ENCODE results near the gene PCOLCE2. TPM values are rescaled to one million over a fixed set of nuclear protein-coding genes. Genes with fewer than 3 reads are reported as not detected.

The PCOLCE2 gene
- total RNA-seq, 4 donors from 2014 or later = 13.5 to 88.1 (median 44.2) TPM

- no peaks in the 10 kb centered on the region for H3K27me3 ChIP-seq
- no peaks in the 10 kb centered on the region for H3K4me1 ChIP-seq
- no peak overlapping the region for H3K4me3 ChIP-seq
- WGBS, 2 donors (ENCODE audit: low coverage in 1 of 2) = 44 to 54% methylated on average over 1 of the region's 1 CpG
- no peak overlapping the region for H3K27ac ChIP-seq
- ATAC-seq = no peak
- TF ChIP-seq EP300 (IDR thresholded peaks at IDR 0.05) (no peak), CTCF (IDR thresholded peaks at IDR 0.05) (no peak), POLR2AphosphoS5 (IDR thresholded peaks at IDR 0.05) (no peak), POLR2A (IDR thresholded peaks at IDR 0.05) (no peak)
- H3K36me3 ChIP-seq = no peaks in the 10 kb centered on the region
- H3K9me3 ChIP-seq = no peaks in the 10 kb centered on the region
Observed at GRCh38 chr3:142896996-142897395, 8.1 kb upstream of the PCOLCE2 start.

GRCh38 chr3:142896201-142896755 lies 7.4 kb upstream of the PCOLCE2 start:
- no peak for ATAC-seq
- no peak for TF ChIP-seq POLR2AphosphoS5 (IDR thresholded peaks at IDR 0.05)
- no peak for TF ChIP-seq EP300 (IDR thresholded peaks at IDR 0.05)
- no peak for TF ChIP-seq CTCF (IDR thresholded peaks at IDR 0.05)
- TF ChIP-seq POLR2A (IDR thresholded peaks at IDR 0.05) = no peak
- Histone ChIP-seq H3K27ac (no peak overlapping the region), H3K36me3 (no peaks in the 10 kb centered on the region), H3K9me3 (no peaks in the 10 kb centered on the region), H3K4me3 (no peak overlapping the region), H3K27me3 (no peaks in the 10 kb centered on the region), H3K4me1 (no peaks in the 10 kb centered on the region)
- WGBS, 2 donors (ENCODE audit: low coverage in 1 of 2) = 81 to 82% methylated on average over 5 to 7 of the region's 9 CpGs

DNA sequence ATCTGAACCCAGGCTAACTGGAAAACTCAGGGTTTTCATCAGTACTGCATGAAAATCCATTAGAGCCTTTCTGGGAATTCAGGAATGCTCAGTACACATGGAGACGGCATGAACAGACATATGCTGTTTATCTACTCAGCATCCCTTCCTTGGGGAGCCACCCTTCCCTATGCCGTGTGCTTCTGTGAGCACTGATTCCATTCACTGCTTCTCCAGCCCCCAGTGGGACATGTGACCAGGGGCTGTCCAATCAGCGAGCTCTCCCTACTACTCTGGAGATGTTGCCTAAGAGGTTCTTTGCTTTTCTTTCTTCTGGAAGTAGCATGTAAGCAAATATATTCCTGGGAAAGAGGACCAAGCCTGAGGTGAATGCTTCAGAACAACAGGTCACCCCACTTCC lies 5.6 kb upstream of the PCOLCE2 start:
- Histone ChIP-seq H3K36me3 (no peaks in the 10 kb centered on the region), H3K4me1 (peaks cover 0 to 1% (median 0%) of the 10 kb centered on the region in 3 donors), H3K9me3 (no peaks in the 10 kb centered on the region), H3K27me3 (peaks cover 2% of the 10 kb centered on the region), H3K27ac (no peak overlapping the region), H3K4me3 (no peak overlapping the region)
- ATAC-seq = no peak
- TF ChIP-seq CTCF (IDR thresholded peaks at IDR 0.05) (no peak), EP300 (IDR thresholded peaks at IDR 0.05) (no peak), POLR2AphosphoS5 (IDR thresholded peaks at IDR 0.05) (no peak), POLR2A (IDR thresholded peaks at IDR 0.05) (no peak)
- 77 to 100% methylated on average over 1 to 3 of the region's 3 CpGs for WGBS, 2 donors (ENCODE audit: low coverage in 1 of 2)

DNA sequence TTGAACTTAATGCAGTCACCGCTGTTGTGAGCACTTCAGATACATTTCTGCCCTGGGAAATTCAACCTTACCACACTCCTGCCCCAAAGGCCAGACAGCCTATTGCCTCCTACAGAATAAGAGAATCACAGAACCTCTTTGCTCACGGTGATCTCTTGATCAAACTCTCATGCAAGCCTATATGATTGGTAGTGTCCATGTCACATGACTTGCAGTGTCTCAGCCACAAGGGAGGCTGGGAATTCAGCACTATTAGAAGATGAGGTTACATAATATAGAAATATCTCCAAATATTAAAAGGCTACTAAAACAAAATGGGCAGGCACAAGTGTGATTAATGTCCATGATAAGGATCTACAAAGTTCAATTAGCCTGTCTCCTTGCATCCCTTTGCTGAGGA lies 3.8 kb upstream of the PCOLCE2 start:
- Histone ChIP-seq H3K9me3 (no peaks in the 10 kb centered on the region), H3K36me3 (no peaks in the 10 kb centered on the region), H3K4me3 (no peak overlapping the region), H3K4me1 (peaks cover 0 to 19% (median 0%) of the 10 kb centered on the region in 3 donors), H3K27me3 (peaks cover 15% of the 10 kb centered on the region), H3K27ac (no peak overlapping the region)
- ATAC-seq = no peak
- 94 to 100% methylated on average over 2 of the region's 2 CpGs for WGBS, 2 donors (ENCODE audit: low coverage in 1 of 2)
- TF ChIP-seq EP300 (IDR thresholded peaks at IDR 0.05) (no peak), POLR2A (IDR thresholded peaks at IDR 0.05) (no peak), CTCF (IDR thresholded peaks at IDR 0.05) (no peak), POLR2AphosphoS5 (IDR thresholded peaks at IDR 0.05) (no peak)

GRCh38 chr3:142890592-142890991 lies 1.7 kb upstream of the PCOLCE2 start:
- no peaks in the 10 kb centered on the region for H3K9me3 ChIP-seq
- no peak for ATAC-seq
- H3K36me3 ChIP-seq = no peaks in the 10 kb centered on the region
- 59 to 62% methylated on average over 2 of the region's 2 CpGs for WGBS, 2 donors (ENCODE audit: low coverage in 1 of 2)
- TF ChIP-seq EP300 (IDR thresholded peaks at IDR 0.05) (no peak), POLR2AphosphoS5 (IDR thresholded peaks at IDR 0.05) (no peak), POLR2A (IDR thresholded peaks at IDR 0.05) (no peak), CTCF (IDR thresholded peaks at IDR 0.05) (no peak)
- no peak overlapping the region for H3K4me3 ChIP-seq
- peaks cover 0 to 22% (median 0%) of the 10 kb centered on the region in 3 donors for H3K4me1 ChIP-seq
- H3K27ac ChIP-seq = peak overlapping the region in 1 of 4 donors; percentile 6
- H3K27me3 ChIP-seq = peaks cover 15% of the 10 kb centered on the region

Measured in gastroesophageal sphincter (tissue), 4 donors.